NCI-H128 (cell line): Measurements from ENCODE around the gene USP38.
"Not testable (repeated sequence)": the region's sequence is repeated elsewhere in the genome, so short reads cannot be mapped to it uniquely, and the experiment has no call there.

ENCODE experiments used
- DNase-seq: peaks from one replicate; lab custom pipeline; 2025; ENCODE audit not compliant: unreplicated experiment; lab: John Stamatoyannopoulos, UW

USP38 gene

GRCh38 chr4:143262838-143263237 is 78.1 kb downstream of the USP38 start:
- DNase-seq = no peak

GRCh38 chr4:143267690-143268089 is 83.0 kb downstream of the USP38 start:
- DNase-seq = not testable (repeated sequence)

GRCh38 chr4:143270256-143270838 is 85.6 kb downstream of the USP38 start:
- no peak for DNase-seq
